Activated CD8-positive, alpha-beta T cell treated with anti-CD3 and anti-CD28 coated beads for 36 hours (primary cell): Measurements from ENCODE around the gene ATAD3C. TPM values are rescaled to one million over a fixed set of nuclear protein-coding genes. Genes with fewer than 3 reads are reported as not detected.

Experiments used
- ATAC-seq: fragments of 200-7000 bp; cut with Tn5 transposase; one replicate; pipeline ENCODE4 v1.10.0; 2021; ENCODE audit warnings: mild to moderate bottlenecking, moderate library complexity
- CTCF ChIA-PET: fragments of 350-600 bp; sonication (Branson Sonifier 250); formaldehyde crosslinking; loops from one replicate; lab custom pipeline; 2021; ENCODE audit warnings: antibody characterized with exemption; lab: Charles Lee
- POLR2A ChIA-PET: fragments of 350-600 bp; sonication (Branson Sonifier 250); formaldehyde crosslinking; loops from one replicate; lab custom pipeline; 2021; ENCODE audit warnings: antibody characterized with exemption; lab: Charles Lee
- DNase-seq: peaks from one replicate; pipeline ENCODE4 v3.0.0-alpha.2; 2020
- H3K27ac Mint-ChIP-seq: one replicate; pipeline ENCODE4 v1.8.0; 2021; ENCODE audit warnings: mild to moderate bottlenecking, mixed read lengths
- H3K27me3 Mint-ChIP-seq: one replicate; pipeline ENCODE4 v1.8.0; 2021; ENCODE audit warnings: mixed read lengths
- H3K36me3 Mint-ChIP-seq: one replicate; pipeline ENCODE4 v1.8.0; 2021; ENCODE audit warnings: low read depth, mixed read lengths
- H3K4me1 Mint-ChIP-seq: one replicate; pipeline ENCODE4 v1.8.0; 2021; ENCODE audit warnings: low read depth, mixed read lengths
- H3K4me3 Mint-ChIP-seq: one replicate; pipeline ENCODE4 v1.8.0; 2021; ENCODE audit warnings: mild to moderate bottlenecking, moderate library complexity, mixed read lengths
- H3K9me3 Mint-ChIP-seq: one replicate; pipeline ENCODE4 v1.8.0; 2021; ENCODE audit warnings: mixed read lengths
- CTCF ChIP-seq: fragments of 200-600 bp; IDR thresholded peaks from one replicate; pipeline ENCODE4 v1.8.0; 2022; ENCODE audit warnings: antibody characterized with exemption, mild to moderate bottlenecking
- intact Hi-C: fragments of 100-400 bp; cut with micrococcal nuclease; formaldehyde crosslinking; loops from one replicate; pipeline ENCODE4 v1.10.0; 2022
- total RNA-seq, 2 experiments: library from RNA; stranded (reverse); gene quantifications; one replicate each; pipeline ENCODE4 v1.2.3, GENCODE V29; 2021

The ATAD3C gene
- total RNA-seq, 2 experiments from 2014 or later, result 0.99 to 1.8 TPM

GRCh38 chr1:1434824-1435105 is 14.7 kb upstream of the ATAD3C start:
- no peak for DNase-seq
- Mint-ChIP-seq H3K27me3 (peaks cover 24% of the 10 kb centered on the region), H3K27ac (no peak overlapping the region), H3K36me3 (no peaks in the 10 kb centered on the region), H3K4me3 (peak overlapping the region; percentile 57), H3K4me1 (peaks cover 10% of the 10 kb centered on the region), H3K9me3 (no peaks in the 10 kb centered on the region)
- intact Hi-C loops, result no loop called here
- POLR2A ChIA-PET, result interaction anchor here (1.5 to 2.8 kb wide), 2 partner anchors 27 to 35 kb away, joined by 7 to 8 read pairs; partner anchors contain the start of genes CCNL2 and MRPL20
- TF ChIP-seq CTCF, result no peak
- no peak for ATAC-seq
- CTCF ChIA-PET, result no interaction called here

GRCh38 chr1:1435106-1435903 is 14.2 kb upstream of the ATAD3C start, which contains the start of gene VWA1:
VWA1 (plus strand) TSS chr1:1435690; CDS start chr1:1435749, 59 bp downstream.
- H3K27me3 Mint-ChIP-seq, result peaks cover 21% of the 10 kb centered on the region
- DNase-seq (peak; percentile 71), ATAC-seq (peak; percentile 68)
- H3K4me1 Mint-ChIP-seq, result peaks cover 10% of the 10 kb centered on the region
- TF ChIP-seq CTCF, result no peak
- POLR2A ChIA-PET, result interaction anchor here (2.8 kb wide), 1 partner anchor 35 kb away, joined by 8 read pairs; the partner anchor contains the start of gene CCNL2
- H3K4me3 Mint-ChIP-seq, result peak within 1 kb of the TSS; percentile 57
- CTCF ChIA-PET, result no interaction called here
- H3K27ac Mint-ChIP-seq, result no peak within 1 kb of the TSS
- no peaks in the 10 kb centered on the region for H3K9me3 Mint-ChIP-seq
- H3K36me3 Mint-ChIP-seq, result no peaks in the 10 kb centered on the region
- intact Hi-C loops, result no loop called here

GRCh38 chr1:1435911-1436629 is 13.4 kb upstream of the ATAD3C start:
- H3K27me3 Mint-ChIP-seq, result peaks cover 21% of the 10 kb centered on the region
- H3K4me1 Mint-ChIP-seq, result peaks cover 14% of the 10 kb centered on the region
- intact Hi-C loops, result no loop called here
- H3K4me3 Mint-ChIP-seq, result peak overlapping the region; percentile 53
- H3K9me3 Mint-ChIP-seq, result no peaks in the 10 kb centered on the region
- no peaks in the 10 kb centered on the region for H3K36me3 Mint-ChIP-seq
- CTCF ChIA-PET, result interaction anchor here (1.1 to 1.3 kb wide), 2 partner anchors 20 to 29 kb away, joined by 3 read pairs; partner anchors contain the start of gene MRPL20
- POLR2A ChIA-PET, result no interaction called here
- DNase-seq, result no peak
- no peak for ATAC-seq
- no peak for TF ChIP-seq CTCF
- no peak overlapping the region for H3K27ac Mint-ChIP-seq

- H3K4me3 Mint-ChIP-seq, result peak overlapping the region; percentile 53
- no peak for TF ChIP-seq CTCF
- POLR2A ChIA-PET, result interaction anchor here (1.1 to 1.8 kb wide), 2 partner anchors 22 to 28 kb away, joined by 3 to 6 read pairs; no protein-coding TSS in a partner anchor
- H3K4me1 Mint-ChIP-seq, result peaks cover 14% of the 10 kb centered on the region
- H3K27ac Mint-ChIP-seq, result no peak overlapping the region
- intact Hi-C loops, result no loop called here
- DNase-seq, result no peak
- ATAC-seq, result no peak
- CTCF ChIA-PET, result interaction anchor here (1.0 to 1.3 kb wide), 3 partner anchors 21 to 64 kb away, joined by 3 to 4 read pairs (median 3); partner anchors contain the start of gene MRPL20
- peaks cover 19% of the 10 kb centered on the region for H3K27me3 Mint-ChIP-seq
- H3K9me3 Mint-ChIP-seq, result no peaks in the 10 kb centered on the region
- no peaks in the 10 kb centered on the region for H3K36me3 Mint-ChIP-seq
Observed at GRCh38 chr1:1436630-1437032, 12.9 kb upstream of the ATAD3C start.
